Mesothelial cell of epicardium (in vitro differentiated cells): ENCODE data around the gene SOS2. TPM values are rescaled to one million over a fixed set of nuclear protein-coding genes. Genes with fewer than 3 reads are reported as not detected.

Experiments
- DNase-seq, 2 experiments: peaks; one replicate each; pipeline ENCODE4 v3.0.0; 2021; ENCODE audit warnings: low spot score in 2 of 2; ENCODE audit not compliant: unreplicated experiment in 2 of 2
- H3K27ac Mint-ChIP-seq: 2 replicates; pipeline ENCODE4 v1.8.0; 2021; ENCODE audit warnings: mixed read lengths
- H3K27me3 Mint-ChIP-seq: 2 replicates; pipeline ENCODE4 v1.8.0; 2021; ENCODE audit warnings: low read depth, mixed read lengths
- H3K36me3 Mint-ChIP-seq: 2 replicates; pipeline ENCODE4 v1.8.0; 2021; ENCODE audit warnings: mixed read lengths
- H3K4me1 Mint-ChIP-seq: 2 replicates; pipeline ENCODE4 v1.8.0; 2021; ENCODE audit warnings: mixed read lengths
- H3K4me3 Mint-ChIP-seq: 2 replicates; pipeline ENCODE4 v1.8.0; 2021; ENCODE audit warnings: mild to moderate bottlenecking, moderate library complexity, mixed read lengths
- H3K9me3 Mint-ChIP-seq: 2 replicates; pipeline ENCODE4 v1.8.0; 2021; ENCODE audit warnings: mixed read lengths
- CTCF ChIP-seq: fragments of 200-600 bp; sonication (generic); IDR thresholded peaks from one replicate; pipeline ENCODE4 v1.5.0; 2021; ENCODE audit warnings: antibody characterized with exemption; ENCODE audit not compliant: unreplicated experiment
- total RNA-seq: library from RNA; stranded (reverse); gene quantifications from 3 replicates; pipeline ENCODE4 v1.2.1, GENCODE V29; 2021

Gene SOS2
- total RNA-seq, 1 donor from 2014 or later: 47.0 TPM

- H3K27me3 Mint-ChIP-seq: no peaks in the 10 kb centered on the region
- no peak for DNase-seq
Measured at GRCh38 chr14:50069325-50069724, 162.1 kb downstream of the SOS2 start.

GRCh38 chr14:50068496-50068895, 162.9 kb downstream of the SOS2 start:
- peaks cover 6% of the 10 kb centered on the region for H3K36me3 Mint-ChIP-seq
- no peak for TF ChIP-seq CTCF
- H3K4me1 Mint-ChIP-seq: peaks cover 16% of the 10 kb centered on the region
- no peaks in the 10 kb centered on the region for H3K27me3 Mint-ChIP-seq
- no peak overlapping the region for H3K4me3 Mint-ChIP-seq
- H3K9me3 Mint-ChIP-seq: no peaks in the 10 kb centered on the region
- H3K27ac Mint-ChIP-seq: no peak overlapping the region
- no peak for DNase-seq

More at GRCh38 chr14:50069325-50069724, 162.1 kb downstream of the SOS2 start:
- no peak for TF ChIP-seq CTCF
- Mint-ChIP-seq H3K9me3 (no peaks in the 10 kb centered on the region), H3K27ac (no peak overlapping the region), H3K36me3 (peaks cover 7% of the 10 kb centered on the region), H3K4me3 (no peak overlapping the region), H3K4me1 (peaks cover 9% of the 10 kb centered on the region)

GRCh38 chr14:50067723-50068495, 163.5 kb downstream of the SOS2 start:
- no peak for DNase-seq
- Mint-ChIP-seq H3K4me3 (no peak overlapping the region), H3K36me3 (no peaks in the 10 kb centered on the region)

More at GRCh38 chr14:50067723-50068495, 163.5 kb downstream of the SOS2 start:
- Mint-ChIP-seq H3K27ac (no peak overlapping the region), H3K27me3 (no peaks in the 10 kb centered on the region), H3K9me3 (no peaks in the 10 kb centered on the region), H3K4me1 (peaks cover 22% of the 10 kb centered on the region)
- TF ChIP-seq CTCF: no peak

Other genes with a start within 250 kb of the SOS2 start
- 12.9 to 15.6 TPM (median 14.0 TPM) in 3 replicates for gene VCPKMT, start 115.0 kb downstream of the SOS2 start, total RNA-seq
- 11.0 to 12.1 TPM (median 11.2 TPM) in 3 replicates for gene L2HGDH, start 80.7 kb upstream of the SOS2 start, total RNA-seq
- 18.6 to 21.7 TPM (median 21.4 TPM) in 3 replicates for gene DMAC2L, start 80.7 kb upstream of the SOS2 start, total RNA-seq
- gene CDKL1, start 165.3 kb upstream of the SOS2 start, total RNA-seq: 1.8 to 3.2 TPM (median 2.2 TPM) in 3 replicates